Measurements from ENCODE around the gene CNFN. TPM values are rescaled to one million over a fixed set of nuclear protein-coding genes. Genes with fewer than 3 reads are reported as not detected.

The CNFN gene
- total RNA-seq, 4 donors from 2014 or later, result 3.4 to 7.3 TPM; not detected in 2

DNA sequence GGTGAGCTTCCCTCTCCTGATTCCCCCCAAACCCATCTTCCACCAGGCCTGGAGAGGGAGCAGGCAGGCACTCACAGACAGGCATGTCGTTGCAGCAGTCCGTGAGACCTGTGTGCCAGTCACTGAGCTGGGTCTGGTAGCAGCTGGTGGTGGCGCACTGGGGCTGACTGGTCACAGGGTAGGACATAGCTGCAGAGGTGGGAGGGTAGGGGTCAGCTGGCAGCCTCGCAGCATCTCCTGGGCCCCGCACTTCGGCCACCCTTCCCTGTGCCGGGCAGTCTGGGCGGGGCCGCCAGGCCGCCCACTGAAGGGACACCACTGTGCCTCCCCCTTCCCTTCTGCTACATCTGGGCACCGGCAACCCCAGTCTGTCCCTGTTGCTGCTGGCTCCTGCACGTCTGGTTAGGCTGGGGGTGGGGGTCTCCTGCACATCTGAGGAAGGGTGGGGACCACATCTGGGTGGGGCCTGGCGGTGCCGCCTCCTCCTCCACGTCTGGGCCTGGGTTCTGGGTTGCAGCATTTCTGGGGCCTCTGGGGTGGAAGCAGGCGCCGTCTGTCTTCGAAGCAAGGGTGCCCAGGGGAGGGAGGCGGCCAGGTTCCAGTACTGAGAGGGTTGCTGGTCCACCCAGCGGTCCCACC is 1.1 kb downstream of the CNFN start:
- TF ChIP-seq, protein P1, sequence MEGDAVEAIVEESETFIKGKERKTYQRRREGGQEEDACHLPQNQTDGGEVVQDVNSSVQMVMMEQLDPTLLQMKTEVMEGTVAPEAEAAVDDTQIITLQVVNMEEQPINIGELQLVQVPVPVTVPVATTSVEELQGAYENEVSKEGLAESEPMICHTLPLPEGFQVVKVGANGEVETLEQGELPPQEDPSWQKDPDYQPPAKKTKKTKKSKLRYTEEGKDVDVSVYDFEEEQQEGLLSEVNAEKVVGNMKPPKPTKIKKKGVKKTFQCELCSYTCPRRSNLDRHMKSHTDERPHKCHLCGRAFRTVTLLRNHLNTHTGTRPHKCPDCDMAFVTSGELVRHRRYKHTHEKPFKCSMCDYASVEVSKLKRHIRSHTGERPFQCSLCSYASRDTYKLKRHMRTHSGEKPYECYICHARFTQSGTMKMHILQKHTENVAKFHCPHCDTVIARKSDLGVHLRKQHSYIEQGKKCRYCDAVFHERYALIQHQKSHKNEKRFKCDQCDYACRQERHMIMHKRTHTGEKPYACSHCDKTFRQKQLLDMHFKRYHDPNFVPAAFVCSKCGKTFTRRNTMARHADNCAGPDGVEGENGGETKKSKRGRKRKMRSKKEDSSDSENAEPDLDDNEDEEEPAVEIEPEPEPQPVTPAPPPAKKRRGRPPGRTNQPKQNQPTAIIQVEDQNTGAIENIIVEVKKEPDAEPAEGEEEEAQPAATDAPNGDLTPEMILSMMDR (IDR thresholded peaks at IDR 0.05; ENCODE audit: low read depth), result no peak

DNA sequence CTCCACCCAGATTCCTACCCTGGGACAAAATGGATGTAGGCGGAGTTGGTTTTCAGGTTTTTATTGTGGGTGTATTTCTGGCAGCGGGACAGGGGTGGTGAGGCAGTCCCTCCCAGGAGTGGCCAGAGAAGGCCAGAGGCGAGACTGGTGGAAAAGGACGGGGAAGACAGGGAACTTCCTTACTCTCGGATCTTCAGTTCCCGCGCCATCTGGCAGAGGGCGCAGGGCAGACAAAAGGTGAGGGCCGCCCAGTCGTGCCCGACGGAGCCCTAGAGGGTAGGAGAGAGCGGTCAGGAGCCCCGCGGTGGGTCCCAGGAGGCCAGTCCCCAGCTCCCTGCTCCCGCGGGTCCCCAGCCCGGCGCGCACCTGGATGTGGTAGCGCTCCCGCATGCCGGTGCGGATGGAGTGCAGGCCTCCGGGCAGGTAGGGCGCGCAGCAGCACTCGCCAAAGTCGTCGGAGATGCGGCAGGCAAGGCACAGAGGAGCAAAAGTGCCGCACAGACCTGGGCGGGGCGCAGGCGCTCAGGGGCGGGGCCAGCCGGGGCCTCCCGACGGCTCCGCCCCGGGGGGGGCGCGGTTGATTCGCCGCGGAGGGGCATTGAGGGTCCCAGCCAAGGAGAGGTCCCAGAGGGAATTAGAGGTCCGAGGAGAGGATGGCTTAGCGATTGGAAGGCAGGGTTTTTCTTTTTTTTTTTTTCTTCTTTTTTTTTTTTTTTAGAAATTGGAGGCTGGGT is 3.0 kb downstream of the CNFN start:
- TF ChIP-seq, protein P1 (IDR thresholded peaks at IDR 0.05; ENCODE audit: low read depth), result no peak

DNA sequence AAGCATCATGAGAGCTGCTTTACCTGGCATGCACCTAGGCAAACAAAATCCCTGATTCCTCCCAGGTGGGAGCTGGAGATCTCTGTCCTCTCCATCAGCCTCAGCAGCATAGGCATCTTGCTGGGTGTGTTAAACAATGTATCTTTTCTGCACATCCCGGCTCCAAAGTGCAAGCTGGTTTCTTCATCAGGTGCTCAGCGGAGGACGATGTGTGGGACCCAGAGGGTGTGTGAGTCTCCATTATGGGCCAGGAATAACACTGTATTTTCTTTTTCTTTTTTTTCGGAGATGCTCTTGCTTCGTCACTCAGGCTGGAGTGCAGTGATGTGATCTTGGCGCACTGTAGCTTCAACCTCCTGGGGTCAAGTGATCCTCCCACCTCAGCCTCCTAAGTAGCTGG is 9.9 kb downstream of the CNFN start:
- TF ChIP-seq, protein P1 (IDR thresholded peaks at IDR 0.05; ENCODE audit: low read depth), result no peak

DNA sequence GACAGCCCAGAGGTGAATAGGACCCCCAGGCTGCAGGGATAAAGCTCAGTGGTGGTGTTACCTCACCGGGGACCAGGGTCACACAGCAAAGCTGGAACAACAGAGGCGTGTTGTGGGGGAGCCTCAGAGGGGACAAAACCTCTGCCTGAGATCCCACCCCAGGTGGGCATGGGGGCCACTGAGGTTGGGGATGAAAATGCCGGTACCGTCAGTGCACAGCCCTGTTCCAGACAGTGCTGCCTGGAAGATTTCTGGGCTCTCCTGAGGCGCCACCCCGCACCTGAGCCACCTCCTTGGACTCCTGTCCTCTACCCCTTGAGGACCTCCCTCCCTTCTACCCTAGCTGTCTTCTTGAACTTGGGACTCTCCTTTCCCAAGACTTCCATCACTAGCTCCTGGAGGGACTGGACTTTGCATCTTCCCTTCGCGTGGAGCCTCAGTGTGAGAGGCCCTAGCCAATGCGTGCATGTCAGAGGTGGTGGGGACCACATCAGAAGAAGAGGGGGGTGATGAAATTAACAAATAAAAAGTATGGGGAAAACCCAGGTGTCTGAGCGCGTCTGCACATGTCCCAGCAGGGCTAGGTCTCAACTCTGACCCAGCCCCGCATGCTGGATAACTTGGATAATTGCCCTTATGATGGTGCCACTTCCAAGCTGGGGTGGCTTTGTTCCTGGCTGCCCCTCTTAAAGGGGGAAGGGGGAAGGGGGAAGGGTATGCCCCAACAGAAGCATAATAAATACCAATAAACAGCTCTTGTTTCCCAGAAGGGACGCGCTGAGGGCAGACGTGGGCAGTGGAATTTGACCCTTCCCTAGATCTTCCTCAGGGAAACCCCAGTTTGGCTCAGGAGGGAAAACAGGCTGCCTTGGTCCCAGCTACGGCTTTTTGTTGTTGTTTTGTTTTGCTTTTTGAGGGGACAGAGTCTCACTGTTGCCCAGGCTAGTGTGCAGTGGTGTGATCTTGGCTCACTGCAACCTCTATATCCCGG is 11.6 kb downstream of the CNFN start:
- TF ChIP-seq, protein P1 (IDR thresholded peaks at IDR 0.05; ENCODE audit: low read depth), result no peak

DNA sequence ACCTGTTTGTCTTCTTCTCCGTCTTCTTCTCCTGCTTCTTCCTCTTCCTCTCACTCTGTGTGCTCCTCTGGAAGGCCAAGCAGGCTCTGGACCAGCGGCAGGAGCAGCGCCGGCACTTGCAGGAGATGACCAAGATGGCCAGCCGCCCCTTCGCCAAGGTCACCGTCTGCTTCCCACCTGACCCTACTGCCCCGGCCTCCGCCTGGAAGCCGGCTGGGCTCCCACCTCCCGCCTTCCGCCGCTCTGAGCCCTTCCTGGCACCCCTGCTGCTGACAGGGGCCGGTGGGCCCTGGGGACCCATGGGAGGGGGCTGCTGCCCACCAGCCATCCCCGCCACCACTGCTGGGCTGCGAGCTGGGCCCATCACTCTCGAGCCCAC is 13.9 kb downstream of the CNFN start:
- TF ChIP-seq, protein P1 (IDR thresholded peaks at IDR 0.05; ENCODE audit: low read depth), result no peak

DNA sequence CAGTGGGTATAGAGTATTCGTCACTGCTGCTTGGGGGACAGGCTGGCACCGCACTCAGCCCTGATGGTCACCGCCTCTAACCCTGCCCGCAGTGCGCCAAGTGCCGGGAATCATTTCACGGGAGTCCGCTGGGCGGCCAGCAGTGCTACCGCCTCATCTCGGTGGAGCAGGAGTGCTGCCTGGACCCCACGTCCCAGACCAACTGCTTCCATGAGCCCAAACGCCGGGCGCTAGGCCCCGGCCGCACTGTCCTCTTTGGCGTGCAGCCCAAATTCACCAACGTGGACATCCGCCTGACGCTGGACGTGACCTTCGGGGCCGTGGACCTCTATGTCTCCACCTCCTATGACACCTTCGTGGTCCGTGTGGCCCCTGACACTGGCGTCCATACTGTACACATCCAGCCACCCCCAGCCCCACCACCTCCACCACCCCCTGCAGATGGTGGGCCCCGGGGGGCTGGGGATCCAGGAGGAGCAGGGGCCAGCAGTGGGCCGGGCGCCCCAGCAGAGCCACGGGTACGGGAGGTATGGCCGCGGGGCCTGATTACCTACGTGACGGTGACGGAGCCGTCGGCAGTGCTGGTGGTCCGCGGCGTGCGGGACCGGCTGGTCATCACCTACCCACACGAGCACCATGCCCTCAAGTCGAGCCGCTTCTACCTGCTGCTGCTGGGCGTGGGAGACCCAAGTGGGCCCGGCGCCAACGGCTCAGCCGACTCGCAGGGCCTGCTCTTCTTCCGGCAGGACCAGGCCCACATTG is 14.5 kb downstream of the CNFN start:
- TF ChIP-seq, protein P1 (IDR thresholded peaks at IDR 0.05; ENCODE audit: low read depth), result no peak
